ENCODE results near the gene ZPBP2.

DNA sequence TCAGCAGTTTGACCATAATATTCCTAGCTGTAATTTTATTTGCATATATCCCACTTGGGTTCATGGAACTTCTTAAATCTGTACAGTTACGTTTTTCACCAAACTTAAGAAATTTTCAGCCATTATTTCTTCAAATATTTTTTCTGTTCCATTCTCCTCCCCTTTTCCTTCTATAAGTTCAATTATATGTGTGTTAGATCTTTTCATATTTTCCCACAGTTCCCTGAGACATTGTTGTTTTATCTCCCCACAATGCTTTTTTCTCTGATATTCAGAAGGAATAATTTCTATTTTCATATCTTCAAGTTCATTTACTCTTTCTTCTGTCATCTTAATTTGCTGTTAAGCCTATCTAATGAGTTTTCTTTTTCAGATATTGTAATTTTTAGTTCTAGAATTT lies 29.9 kb upstream of the ZPBP2 start:
- TF ChIP-seq RORB (CRISPR knock-in tag; IDR thresholded peaks at IDR 0.05): no peak
- TF ChIP-seq, protein P1, sequence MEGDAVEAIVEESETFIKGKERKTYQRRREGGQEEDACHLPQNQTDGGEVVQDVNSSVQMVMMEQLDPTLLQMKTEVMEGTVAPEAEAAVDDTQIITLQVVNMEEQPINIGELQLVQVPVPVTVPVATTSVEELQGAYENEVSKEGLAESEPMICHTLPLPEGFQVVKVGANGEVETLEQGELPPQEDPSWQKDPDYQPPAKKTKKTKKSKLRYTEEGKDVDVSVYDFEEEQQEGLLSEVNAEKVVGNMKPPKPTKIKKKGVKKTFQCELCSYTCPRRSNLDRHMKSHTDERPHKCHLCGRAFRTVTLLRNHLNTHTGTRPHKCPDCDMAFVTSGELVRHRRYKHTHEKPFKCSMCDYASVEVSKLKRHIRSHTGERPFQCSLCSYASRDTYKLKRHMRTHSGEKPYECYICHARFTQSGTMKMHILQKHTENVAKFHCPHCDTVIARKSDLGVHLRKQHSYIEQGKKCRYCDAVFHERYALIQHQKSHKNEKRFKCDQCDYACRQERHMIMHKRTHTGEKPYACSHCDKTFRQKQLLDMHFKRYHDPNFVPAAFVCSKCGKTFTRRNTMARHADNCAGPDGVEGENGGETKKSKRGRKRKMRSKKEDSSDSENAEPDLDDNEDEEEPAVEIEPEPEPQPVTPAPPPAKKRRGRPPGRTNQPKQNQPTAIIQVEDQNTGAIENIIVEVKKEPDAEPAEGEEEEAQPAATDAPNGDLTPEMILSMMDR (IDR thresholded peaks at IDR 0.05): no peak
- TF ChIP-seq CREB1 (CRISPR knock-in tag; IDR thresholded peaks at IDR 0.05): no peak
- TF ChIP-seq, protein P2, sequence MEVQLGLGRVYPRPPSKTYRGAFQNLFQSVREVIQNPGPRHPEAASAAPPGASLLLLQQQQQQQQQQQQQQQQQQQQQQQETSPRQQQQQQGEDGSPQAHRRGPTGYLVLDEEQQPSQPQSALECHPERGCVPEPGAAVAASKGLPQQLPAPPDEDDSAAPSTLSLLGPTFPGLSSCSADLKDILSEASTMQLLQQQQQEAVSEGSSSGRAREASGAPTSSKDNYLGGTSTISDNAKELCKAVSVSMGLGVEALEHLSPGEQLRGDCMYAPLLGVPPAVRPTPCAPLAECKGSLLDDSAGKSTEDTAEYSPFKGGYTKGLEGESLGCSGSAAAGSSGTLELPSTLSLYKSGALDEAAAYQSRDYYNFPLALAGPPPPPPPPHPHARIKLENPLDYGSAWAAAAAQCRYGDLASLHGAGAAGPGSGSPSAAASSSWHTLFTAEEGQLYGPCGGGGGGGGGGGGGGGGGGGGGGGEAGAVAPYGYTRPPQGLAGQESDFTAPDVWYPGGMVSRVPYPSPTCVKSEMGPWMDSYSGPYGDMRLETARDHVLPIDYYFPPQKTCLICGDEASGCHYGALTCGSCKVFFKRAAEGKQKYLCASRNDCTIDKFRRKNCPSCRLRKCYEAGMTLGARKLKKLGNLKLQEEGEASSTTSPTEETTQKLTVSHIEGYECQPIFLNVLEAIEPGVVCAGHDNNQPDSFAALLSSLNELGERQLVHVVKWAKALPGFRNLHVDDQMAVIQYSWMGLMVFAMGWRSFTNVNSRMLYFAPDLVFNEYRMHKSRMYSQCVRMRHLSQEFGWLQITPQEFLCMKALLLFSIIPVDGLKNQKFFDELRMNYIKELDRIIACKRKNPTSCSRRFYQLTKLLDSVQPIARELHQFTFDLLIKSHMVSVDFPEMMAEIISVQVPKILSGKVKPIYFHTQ (CRISPR knock-in tag; IDR thresholded peaks at IDR 0.05): no peak
- no peak for TF ChIP-seq RELA (CRISPR knock-in tag; IDR thresholded peaks at IDR 0.05; ENCODE audit: borderline replicate concordance)
